Endothelial cell of umbilical vein (primary cell): Measurements from ENCODE around the gene PDE1A.

Source experiments
- CTCF ChIP-seq, 2 donors: IDR thresholded peaks; 1 replicate in 1 of 2; 2 replicates in 1 of 2; pipeline ENCODE4 v1.5.1; 2011; ENCODE audit warnings: low read length in 2 of 2, mild to moderate bottlenecking in 2 of 2, moderate library complexity in 2 of 2, control low read depth in 1 of 2, inconsistent platforms in 1 of 2, low read depth in 1 of 2; ENCODE audit not compliant: insufficient read depth in 1 of 2; ENCODE audit errors: extremely low read depth in 1 of 2
- EZH2 ChIP-seq: IDR thresholded peaks from 2 replicates; pipeline ENCODE4 v1.6.1; 2012; ENCODE audit warnings: borderline replicate concordance, low read depth, mild to moderate bottlenecking, moderate library complexity, low read length, inconsistent platforms; ENCODE audit not compliant: severe bottlenecking
- MYC ChIP-seq: IDR thresholded peaks from one replicate; pipeline ENCODE4 v1.6.1; 2011; ENCODE audit warnings: mild to moderate bottlenecking, low read depth, low read length
- POLR2A ChIP-seq: IDR thresholded peaks from 2 replicates; pipeline ENCODE4 v1.6.1; 2012; ENCODE audit warnings: low read depth, mild to moderate bottlenecking, control low read depth, low read length

GRCh38 chr2:182090486-182090885 is 336.4 kb downstream of the PDE1A start:
- TF ChIP-seq POLR2A (no peak), MYC (no peak), CTCF (IDR thresholded peaks at IDR 0.05; ENCODE audit: extremely low read depth in 1 of 2, insufficient read depth in 1 of 2, low read depth in 1 of 2, low read length in 2 of 2) (no peak), EZH2 (no peak)
